Activated CD4-positive, CD25-positive, alpha-beta regulatory T cell treated with anti-CD3 and anti-CD28 coated beads, Interleukin-2, amount 50 U/mL, for 72 hours (primary cell): ENCODE data around the gene RPS27.

Source experiments
- DNase-seq: peaks from one replicate; pipeline ENCODE4 v3.0.0; 2021

The RPS27 gene

DNA sequence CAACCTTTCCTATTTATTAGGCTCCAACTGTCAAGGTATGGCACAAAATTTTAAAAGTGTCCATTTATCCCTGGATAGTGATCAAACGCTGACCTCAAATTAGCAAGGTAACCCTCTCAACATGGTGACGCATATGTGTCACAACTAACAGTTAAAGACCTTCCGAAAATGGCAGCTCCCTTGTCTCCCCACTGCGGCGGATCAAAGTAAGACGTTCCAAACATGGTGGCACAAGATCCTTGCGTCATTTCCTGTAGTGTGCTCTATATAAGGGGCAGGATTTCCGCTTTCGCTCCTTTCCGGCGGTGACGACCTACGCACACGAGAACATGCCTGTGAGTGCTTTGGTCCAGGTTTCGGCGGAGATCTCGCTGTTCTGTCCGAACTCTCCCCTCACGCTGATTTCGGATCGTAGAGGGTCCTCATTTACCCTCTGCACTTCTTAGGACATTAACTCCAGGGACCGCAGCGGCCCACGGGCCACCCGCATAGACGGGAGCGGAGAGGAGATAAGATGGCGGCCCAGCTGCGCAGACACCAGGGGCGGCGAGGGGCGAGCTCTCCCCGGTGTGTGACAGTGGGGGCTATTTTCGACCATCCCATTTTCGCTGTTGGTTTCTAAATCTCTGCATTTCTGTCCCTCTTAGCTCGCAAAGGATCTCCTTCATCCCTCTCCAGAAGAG, at the start of gene RPS27:
RPS27 (plus strand) TSS at position 295 of the 683 bp plus-strand sequence; CDS start at position 330, 35 bp downstream.
- DNase-seq = peak; percentile 80

DNA sequence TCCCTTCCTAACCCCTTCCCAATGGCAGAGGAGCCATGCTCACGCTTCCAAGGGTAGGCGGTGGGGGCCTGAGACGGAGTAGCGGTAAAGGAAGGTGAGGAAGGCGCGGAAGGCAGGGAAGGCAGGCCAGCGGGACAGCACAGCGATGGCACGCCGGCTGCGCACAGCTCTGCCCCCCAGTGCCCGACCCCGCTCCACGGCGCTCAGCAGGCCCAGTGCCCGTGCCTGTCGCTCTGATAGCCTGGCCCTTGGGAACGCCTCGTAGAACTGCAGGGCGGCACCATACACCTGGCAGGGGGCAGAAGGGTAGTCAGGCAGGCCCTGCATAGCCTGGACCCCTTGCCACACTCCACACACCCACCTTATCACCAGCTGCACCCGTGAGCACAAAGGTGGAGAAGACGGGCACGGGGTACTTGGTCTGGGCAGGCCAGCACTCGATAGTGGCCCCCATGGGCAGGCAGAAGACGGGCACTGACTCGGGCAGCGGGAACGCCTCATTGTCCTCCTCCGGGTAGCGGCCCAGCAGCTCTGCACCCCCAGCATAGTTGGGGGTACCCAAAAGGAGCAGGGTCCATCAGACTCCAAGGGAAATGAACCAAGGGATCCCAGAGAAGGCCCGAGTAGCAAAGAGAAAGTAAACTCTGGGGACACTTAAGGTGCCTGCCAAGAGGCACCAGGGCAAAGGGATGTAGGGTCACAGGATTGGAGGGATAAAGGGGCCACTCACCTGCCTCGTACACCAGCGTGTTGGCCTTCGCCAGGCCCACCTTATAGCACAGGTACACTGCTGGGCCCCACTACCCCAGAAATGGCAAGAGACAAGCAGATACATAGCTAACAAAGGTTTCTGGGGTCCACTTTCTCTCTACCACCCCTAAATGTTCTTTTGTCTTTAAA, 48.5 kb upstream of the RPS27 start:
- DNase-seq = no peak

DNA sequence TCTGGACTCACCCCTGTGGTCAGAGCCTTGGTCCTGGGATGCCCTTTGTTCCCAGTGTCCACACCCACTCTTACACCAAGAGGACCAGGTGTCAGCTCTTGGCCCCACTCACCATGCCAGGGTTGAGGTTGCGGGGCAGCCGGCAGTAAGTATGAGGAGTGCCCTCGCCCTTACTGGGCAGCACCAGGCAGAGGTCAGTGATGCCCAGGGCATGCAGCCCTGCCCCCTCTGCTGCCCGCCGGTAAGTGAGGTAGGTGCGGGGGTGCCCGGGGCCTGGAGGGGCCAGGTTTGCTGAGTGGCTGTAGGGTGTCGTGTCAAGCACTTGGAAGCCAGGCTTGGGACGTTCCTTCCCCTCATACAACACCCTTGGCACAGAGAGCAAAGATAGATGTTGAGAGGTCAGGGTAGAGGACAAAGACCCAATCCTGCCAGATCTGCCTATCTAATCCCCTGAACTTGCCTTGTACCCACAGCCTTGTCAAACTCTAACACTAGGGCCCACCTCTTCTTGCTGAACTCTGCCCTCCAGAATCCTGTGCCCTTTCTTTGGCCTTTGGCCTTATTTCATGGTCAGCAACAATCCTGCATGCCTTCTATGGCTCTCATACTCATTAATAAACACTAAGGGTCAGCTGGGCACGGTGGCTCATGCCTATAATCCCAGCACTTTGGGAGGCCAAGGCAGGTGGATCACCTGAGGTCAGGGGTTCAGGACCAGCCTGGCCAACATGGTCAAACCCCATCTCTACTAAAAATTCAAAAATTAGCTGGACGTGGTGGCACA, 47.6 kb upstream of the RPS27 start:
- DNase-seq = no peak

DNA sequence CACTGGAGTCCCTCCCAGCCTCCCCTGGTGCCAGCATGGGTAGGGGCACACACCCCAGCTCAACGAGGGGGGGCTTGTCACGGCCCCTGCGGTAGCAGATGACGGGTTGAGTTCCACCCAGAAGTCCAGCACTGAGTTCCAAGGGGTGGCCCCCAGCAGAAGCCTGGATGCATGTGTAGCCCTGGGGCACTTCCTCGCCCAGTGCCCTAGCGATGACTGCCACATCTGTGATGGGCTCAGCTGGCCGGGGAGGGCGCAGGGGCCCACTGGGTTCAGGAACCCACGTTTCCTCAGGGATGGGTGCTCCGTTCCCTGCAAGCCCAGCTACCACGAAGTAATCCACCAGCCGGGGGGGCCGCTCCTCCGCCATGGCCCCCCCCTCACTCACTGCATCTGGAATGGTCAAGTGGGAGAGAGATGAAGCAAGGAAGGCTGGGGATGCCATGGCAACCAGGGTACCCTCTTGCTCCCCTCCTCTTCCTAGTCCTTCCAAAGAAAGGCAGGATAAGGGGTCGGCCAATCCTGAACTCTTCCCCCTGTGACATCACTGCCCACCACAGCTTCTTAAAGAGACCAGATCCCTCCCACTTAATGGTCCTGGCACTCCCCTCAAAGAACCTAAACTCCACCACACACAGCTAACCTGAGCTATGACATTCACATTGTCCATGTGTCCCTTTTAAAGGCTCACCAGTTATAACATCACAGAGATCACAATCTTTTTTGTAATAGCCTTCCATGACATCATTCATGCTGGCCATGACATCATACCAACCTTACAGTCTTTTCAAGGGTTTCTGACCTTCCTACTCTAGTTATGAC, 46.3 kb upstream of the RPS27 start:
- DNase-seq = no peak

- no peak for DNase-seq
These were observed 45.8 kb upstream of the RPS27 start for GRCh38 chr1:153944827-153945117.

GRCh38 chr1:153945131-153945794, 45.3 kb upstream of the RPS27 start:
- DNase-seq = peak; percentile 62

GRCh38 chr1:153945795-153946621, 44.6 kb upstream of the RPS27 start:
- peak; percentile 79 for DNase-seq

DNA sequence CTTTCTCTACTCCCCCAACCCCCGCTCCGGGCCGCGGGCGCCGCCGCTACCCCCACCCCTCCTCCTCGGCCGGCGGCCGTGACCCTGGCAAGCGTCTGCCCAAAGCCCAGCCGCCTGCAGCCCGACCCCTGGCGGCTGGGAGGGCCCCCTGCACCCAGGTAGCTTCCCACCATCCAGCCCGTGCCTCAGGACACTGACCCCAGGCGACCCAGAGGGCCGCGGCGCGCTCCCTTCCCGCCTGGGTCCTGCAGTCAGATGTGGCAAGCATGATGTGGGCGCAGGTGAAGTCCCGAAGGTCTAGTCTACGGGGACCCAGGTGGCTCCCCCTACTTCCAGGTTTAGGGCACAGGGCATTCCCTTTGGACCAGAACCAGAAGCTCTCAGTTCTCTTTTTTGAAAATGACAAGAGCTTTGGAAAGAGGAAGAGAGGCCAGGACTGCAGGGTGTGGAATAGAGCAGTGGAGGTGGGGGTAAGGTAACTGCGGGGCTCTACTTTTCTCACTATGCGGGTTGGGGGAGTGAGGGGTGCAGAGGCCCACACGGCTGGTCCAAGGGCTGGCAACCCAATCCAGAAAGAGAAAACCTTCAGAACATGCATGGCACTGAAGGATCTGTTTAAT, 43.8 kb upstream of the RPS27 start, which contains the start of gene DENND4B:
DENND4B (minus strand) TSS at position 97 of the 620 bp plus-strand sequence. CDS start 2,344 bp downstream, outside the sequence.
- peak; percentile 78 for DNase-seq

DNA sequence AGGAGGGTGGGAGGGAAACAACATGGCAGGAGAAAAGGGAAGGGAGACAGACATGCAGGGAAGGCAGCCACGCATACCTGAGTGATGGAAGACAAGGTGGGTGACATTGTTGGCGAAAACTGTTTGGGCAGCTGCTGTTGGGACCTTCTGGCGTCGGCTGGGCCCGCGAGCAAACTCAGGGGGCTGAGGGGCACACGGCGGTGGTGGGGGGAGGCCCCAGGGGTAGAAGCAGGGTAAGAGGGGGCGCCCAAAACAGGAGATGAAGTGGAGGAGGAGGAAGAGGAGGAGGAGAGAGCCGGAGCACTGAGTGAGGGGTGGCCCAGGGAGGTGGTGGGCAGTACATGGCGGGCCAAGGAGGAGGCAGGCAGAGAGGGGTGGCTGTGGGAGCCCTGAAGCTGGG, 39.4 kb upstream of the RPS27 start:
- no peak for DNase-seq

DNA sequence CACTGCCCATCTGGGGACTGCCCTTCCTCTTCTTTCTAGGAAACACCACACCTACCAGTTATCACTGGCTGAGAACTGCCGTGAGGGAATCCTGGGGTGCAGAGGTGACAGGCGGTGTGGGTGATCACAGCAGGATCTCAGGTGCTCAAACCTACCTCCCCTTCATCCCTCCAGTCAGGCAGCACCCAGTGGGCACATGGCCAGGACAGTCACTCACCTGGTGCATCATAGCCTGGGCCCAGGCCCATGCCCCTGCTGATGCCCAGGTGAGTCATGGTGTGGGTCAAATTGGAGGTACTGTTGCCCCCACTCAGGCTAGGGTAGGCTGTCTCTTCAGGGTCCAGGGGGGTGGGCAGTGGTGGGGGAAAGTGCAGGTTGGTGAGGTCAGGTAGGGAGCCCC, 38.8 kb upstream of the RPS27 start:
- no peak for DNase-seq

DNA sequence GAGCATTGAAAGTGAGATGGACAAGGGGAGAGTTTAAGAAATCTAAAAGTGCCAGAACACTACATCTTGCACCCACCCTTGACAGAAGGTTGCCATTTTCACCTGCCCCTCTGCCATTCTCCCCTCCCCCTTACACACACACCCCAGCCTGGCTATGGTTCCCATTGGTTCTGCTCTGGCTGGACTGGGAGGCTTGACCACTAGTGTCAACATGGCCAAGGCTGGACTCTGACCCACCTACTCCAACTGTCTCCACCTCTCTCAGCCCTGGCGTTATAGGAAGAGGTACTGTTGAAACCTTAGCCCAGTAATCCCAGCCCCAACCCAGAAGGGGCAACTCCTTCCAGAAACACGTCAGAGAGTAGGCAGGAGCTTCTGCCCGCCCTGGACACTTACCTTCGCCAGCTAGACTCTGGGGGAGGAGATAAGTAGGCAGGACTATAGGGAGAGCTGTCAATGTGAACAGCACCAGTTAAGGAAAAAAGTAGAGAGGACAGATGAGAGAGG, 36.6 kb upstream of the RPS27 start:
- no peak for DNase-seq

DNA sequence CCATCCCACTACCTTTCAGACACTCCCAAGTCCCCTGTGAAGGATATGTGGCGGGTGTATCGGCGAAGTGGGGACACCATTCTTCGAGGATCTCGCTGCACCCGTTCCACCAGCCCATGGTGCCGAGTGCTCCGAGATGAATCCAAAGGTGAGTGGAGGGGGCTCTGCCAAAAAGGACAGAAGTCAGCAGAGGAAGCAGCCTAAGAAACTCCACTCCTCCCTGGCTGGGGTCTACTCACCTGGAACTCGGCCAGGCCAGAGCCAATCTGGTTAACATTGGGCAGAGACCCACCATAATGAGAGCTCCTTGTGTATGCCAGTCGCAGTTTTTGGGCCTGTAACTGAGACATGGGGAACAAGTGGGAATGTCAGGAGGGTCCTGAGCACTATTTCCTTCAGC, 35.7 kb upstream of the RPS27 start:
- no peak for DNase-seq

GRCh38 chr1:153956997-153957715, 33.4 kb upstream of the RPS27 start:
- DNase-seq = no peak

GRCh38 chr1:153957744-153958110, 32.8 kb upstream of the RPS27 start:
- peak; percentile 49 for DNase-seq

DNA sequence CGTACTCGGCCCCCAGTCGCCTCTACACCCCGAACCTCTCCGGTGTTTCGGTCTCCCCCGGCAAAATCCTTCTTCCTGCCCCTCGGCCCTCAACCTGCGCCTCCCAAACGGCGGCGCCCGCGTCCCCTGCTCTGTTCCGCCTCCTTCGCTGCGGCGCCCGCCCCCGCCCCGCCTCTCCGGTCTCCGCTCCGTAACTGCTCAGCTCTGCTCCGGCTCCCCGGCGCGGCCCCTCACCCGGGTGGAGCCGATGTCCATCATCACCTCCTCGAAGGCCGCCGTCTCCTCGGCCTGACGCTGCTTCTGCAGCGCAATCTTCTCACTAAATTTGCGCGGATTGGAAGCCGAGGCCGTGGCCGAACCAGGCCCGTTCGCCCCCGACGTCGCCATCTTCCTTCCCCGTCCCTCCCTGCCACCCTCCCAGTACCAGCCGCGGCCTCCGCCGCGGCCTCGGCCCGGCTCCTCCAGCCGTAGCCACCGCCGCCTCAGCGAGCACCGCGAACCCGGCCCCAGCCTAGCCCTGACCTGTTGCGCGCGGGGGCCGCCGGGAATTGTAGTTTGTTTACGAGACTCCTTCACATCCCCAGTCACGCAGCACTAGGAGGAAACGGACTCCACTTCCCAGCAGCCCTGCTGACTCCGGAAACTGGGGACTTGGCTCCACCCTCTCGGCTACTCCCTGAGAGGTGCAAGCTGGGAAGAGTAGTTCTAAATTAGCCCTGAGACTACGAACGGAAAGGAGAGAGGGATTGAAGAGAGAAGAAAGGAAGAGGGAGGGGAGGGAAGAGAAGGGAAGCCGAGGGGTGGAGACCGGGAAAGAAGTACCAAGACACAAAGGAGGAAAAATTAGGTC, 32.2 kb upstream of the RPS27 start, which contains the start of gene CRTC2:
CRTC2 (minus strand) TSS at position 502 of the 850 bp plus-strand sequence; CDS start at position 387, 115 bp downstream.
- peak; percentile 95 for DNase-seq

- no peak for DNase-seq
These were observed 31.7 kb upstream of the RPS27 start for GRCh38 chr1:153958961-153959260.

DNA sequence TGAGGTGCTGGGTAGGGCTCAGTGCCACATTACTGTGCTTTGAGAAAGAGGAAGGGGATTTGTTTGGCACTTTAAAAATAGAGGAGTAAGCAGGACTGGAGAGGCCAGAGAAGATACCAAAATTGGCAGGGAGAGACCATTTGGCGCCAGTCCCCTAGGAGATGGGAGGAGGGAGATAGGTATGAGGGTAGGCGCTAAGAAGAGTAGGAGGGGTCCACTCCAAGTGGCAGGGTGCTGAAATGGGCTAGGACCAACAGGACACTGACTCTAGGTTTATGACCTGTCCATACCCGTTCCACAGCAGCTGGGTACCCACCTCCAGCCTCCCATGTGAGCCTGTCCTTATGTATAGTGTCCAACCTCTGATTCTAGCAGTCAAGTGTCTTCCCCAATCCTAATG, 31.1 kb upstream of the RPS27 start:
- no peak for DNase-seq

DNA sequence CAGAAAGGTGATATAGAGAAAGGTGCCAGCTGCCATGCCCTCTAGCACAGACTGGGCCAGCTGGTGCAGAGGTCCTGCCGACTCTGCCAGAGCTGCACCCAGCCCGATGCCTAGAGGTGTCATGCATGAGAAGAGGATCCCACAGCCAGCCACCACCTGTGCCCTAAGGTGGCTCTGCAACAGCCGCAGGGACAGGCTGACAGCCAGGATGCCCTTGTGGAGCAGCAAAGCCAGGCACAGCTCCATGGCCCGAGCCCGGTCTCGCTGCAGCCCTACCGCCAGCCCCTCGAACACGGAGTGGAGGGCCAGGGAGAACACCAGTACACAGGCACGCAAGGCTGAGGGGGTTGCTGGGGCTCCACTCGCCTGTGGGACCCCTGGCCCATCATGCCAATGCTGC, 30.4 kb upstream of the RPS27 start:
- DNase-seq = no peak

DNA sequence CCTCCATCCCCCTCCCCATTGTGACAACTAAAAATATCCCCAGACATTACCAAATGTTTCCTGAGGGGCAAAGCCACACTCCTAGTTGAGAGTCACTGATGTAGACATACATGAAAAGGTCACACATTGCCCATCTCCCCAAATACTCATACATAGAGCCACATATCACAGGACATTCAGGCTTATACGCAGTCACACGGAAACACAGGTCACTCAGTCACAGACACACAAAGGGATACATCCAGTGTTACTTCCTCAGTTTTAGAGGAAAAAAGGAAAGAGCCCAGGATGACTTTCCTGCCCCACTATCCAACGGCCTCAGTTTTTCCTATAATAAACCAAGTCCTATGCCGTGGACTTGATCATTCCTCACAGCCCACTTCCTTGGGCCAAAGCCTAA, 29.1 kb upstream of the RPS27 start:
- no peak for DNase-seq
